Breast epithelium (tissue), 4 donors: Measurements from ENCODE around the gene SLC8A2. TPM values are rescaled to one million over a fixed set of nuclear protein-coding genes. Genes with fewer than 3 reads are reported as not detected.

ENCODE experiments used
- DNase-seq, 2 donors: peaks; one replicate each; pipeline ENCODE4 v3.0.0-alpha.2; 2019; ENCODE audit warnings: low spot score in 2 of 2
- H3K27ac ChIP-seq, 2 donors: fragments of 200-600 bp; sonication (generic) in 1 of 2; one replicate each; pipeline ENCODE4 v1.5.1; 2016 to 2019; ENCODE audit warnings: mild to moderate bottlenecking in 1 of 2
- H3K27me3 ChIP-seq, 2 donors: fragments of 200-600 bp; sonication (generic) in 1 of 2; one replicate each; pipeline versions ENCODE4 v1.5.1 to v1.6.0; 2017 to 2019; ENCODE audit warnings: control low read depth in 1 of 2, mild to moderate bottlenecking in 1 of 2
- H3K36me3 ChIP-seq: fragments of 200-600 bp; one replicate; pipeline ENCODE4 v1.5.1; 2019
- H3K4me1 ChIP-seq, 2 donors: fragments of 200-600 bp; sonication (generic); one replicate each; pipeline ENCODE4 v1.5.1; 2016 to 2019; ENCODE audit warnings: control low read depth in 1 of 2
- H3K4me3 ChIP-seq, 3 donors: fragments of 200-600 bp; sonication (generic); 1 replicate in 2 of 3; 2 replicates in 1 of 3; pipeline ENCODE4 v1.5.1; 2016 to 2019; ENCODE audit warnings: mild to moderate bottlenecking in 3 of 3, moderate library complexity in 2 of 3
- H3K9me3 ChIP-seq, 2 donors: fragments of 200-600 bp; sonication (generic) in 1 of 2; one replicate each; pipeline ENCODE4 v1.5.1; 2016 to 2019; ENCODE audit warnings: control low read depth in 1 of 2
- POLR2A ChIP-seq: fragments of 450-650 bp; IDR thresholded peaks from one replicate; pipeline ENCODE4 v1.6.1; 2016; ENCODE audit warnings: antibody characterized with exemption, mild to moderate bottlenecking, moderate library complexity
- POLR2AphosphoS5 ChIP-seq, 3 donors: sonication (generic); formaldehyde crosslinking; IDR thresholded peaks; one replicate each; pipeline ENCODE4 v1.6.1; 2017; ENCODE audit warnings: antibody characterized with exemption in 3 of 3
- intact Hi-C: fragments of 100-400 bp; cut with DNase I; formaldehyde crosslinking; loops from one replicate; pipeline ENCODE4 v1.15.1; 2023; ENCODE audit warnings: low total_unique reads
- total RNA-seq, 3 donors: library from RNA; depleted of rRNA; stranded (reverse); fragments of >200 nt; gene quantifications; one replicate each; pipeline ENCODE4 v1.1.0, GENCODE V29; 2016
- TF ChIP-seq, protein P1 (sequence below), 3 donors: fragments of 450-650 bp; IDR thresholded peaks; one replicate each; pipeline ENCODE4 v1.5.1; 2016 to 2017; ENCODE audit warnings: antibody characterized with exemption in 3 of 3, mild to moderate bottlenecking in 3 of 3, moderate library complexity in 3 of 3

Gene SLC8A2
- total RNA-seq, 3 donors from 2014 or later: under 0.01 to 0.29 TPM; not detected in 1

DNA sequence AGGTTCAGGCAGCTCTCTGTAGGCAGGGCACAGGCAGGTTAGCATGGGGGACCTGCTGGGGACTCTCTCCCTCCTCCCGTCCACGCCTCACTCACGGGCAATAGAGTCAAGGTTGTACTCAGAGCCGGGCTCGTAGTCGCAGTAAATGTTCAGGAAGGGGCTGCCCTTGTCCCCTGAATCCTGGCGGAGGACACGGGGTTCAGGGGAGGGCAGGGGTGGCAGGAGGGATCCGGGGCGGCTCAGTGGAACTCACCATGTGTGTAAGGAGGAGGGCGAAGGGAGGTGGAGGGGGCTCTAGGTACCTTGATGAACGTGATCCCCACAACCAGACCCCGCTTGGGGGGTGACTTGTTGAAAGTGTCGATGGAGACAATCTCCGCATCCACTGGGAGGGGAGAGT is 11.5 kb upstream of the SLC8A2 start:
- H3K27ac ChIP-seq: no peak overlapping the region
- DNase-seq: no peak
- H3K36me3 ChIP-seq: no peaks in the 10 kb centered on the region
- intact Hi-C loops: no loop called here
- H3K4me1 ChIP-seq: peaks cover 0 to 7% of the 10 kb centered on the region in 2 donors
- peak overlapping the region in 2 of 3 donors; percentile 58 to 84 for H3K4me3 ChIP-seq
- no peaks in the 10 kb centered on the region for H3K9me3 ChIP-seq
- TF ChIP-seq POLR2A: no peak
- H3K27me3 ChIP-seq: no peaks in the 10 kb centered on the region

DNA sequence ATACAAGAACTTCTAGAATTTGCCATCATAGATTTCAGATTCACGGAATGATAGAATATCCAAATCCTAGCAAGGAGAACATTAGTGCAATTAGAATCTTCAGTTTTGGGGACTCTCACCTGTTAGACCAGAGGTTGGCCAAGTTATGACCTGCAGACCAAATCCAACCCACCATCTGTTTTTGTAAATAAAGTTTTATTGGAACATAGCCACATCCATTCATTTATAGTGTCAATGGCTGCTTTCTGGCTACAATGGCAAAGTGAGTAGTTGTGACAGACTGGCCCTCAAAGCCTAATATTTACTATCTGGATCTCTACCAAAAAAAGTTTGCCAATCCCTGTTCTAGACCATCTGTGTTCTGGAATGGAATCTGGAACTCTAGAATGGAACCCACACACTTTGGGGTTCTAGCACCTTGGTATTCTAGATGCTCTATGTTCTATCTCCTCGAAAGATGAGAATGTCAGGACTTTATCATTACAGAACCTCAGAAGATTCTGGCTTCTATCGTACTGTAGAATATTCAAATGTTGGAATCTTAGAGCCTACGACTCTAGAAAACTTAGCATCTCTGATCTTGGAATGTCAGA is 9.9 kb upstream of the SLC8A2 start:
- no peak for TF ChIP-seq POLR2AphosphoS5 (IDR thresholded peaks at IDR 0.05)
- no peak for TF ChIP-seq POLR2A
- TF ChIP-seq, protein P1, sequence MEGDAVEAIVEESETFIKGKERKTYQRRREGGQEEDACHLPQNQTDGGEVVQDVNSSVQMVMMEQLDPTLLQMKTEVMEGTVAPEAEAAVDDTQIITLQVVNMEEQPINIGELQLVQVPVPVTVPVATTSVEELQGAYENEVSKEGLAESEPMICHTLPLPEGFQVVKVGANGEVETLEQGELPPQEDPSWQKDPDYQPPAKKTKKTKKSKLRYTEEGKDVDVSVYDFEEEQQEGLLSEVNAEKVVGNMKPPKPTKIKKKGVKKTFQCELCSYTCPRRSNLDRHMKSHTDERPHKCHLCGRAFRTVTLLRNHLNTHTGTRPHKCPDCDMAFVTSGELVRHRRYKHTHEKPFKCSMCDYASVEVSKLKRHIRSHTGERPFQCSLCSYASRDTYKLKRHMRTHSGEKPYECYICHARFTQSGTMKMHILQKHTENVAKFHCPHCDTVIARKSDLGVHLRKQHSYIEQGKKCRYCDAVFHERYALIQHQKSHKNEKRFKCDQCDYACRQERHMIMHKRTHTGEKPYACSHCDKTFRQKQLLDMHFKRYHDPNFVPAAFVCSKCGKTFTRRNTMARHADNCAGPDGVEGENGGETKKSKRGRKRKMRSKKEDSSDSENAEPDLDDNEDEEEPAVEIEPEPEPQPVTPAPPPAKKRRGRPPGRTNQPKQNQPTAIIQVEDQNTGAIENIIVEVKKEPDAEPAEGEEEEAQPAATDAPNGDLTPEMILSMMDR (IDR thresholded peaks at IDR 0.05): no peak
- Histone ChIP-seq H3K27me3 (no peaks in the 10 kb centered on the region), H3K4me3 (no peak overlapping the region), H3K27ac (no peak overlapping the region), H3K36me3 (no peaks in the 10 kb centered on the region), H3K4me1 (peaks cover 0 to 7% of the 10 kb centered on the region in 2 donors), H3K9me3 (no peaks in the 10 kb centered on the region)
- DNase-seq: no peak
- intact Hi-C loops: no loop called here

DNA sequence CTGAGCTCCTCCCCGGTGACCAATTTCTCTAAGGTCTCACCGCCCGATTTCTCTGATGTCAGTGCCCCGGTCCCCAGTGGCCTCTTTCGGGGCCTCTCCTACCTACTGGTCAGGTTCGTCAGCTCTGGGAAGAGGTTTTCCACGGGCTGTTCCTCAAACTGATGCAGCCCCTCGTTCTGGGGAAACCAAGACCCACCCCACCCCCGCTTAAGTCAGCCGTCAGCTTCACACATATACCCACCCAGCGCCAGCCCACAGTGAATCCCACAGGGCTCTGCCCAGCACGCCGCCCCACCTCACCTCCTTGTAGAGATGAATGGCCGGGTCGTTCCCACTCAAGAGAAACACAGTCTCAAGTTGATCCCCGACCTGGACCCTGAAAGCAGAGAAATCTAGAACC is 9.0 kb upstream of the SLC8A2 start:
- DNase-seq: no peak
- Histone ChIP-seq H3K36me3 (no peaks in the 10 kb centered on the region), H3K4me3 (no peak overlapping the region), H3K27me3 (no peaks in the 10 kb centered on the region), H3K4me1 (peaks cover 0 to 7% of the 10 kb centered on the region in 2 donors), H3K27ac (no peak overlapping the region), H3K9me3 (no peaks in the 10 kb centered on the region)
- no peak for TF ChIP-seq POLR2A
- TF ChIP-seq, protein P1 (IDR thresholded peaks at IDR 0.05): no peak
- no peak for TF ChIP-seq POLR2AphosphoS5 (IDR thresholded peaks at IDR 0.05)
- intact Hi-C loops: no loop called here

DNA sequence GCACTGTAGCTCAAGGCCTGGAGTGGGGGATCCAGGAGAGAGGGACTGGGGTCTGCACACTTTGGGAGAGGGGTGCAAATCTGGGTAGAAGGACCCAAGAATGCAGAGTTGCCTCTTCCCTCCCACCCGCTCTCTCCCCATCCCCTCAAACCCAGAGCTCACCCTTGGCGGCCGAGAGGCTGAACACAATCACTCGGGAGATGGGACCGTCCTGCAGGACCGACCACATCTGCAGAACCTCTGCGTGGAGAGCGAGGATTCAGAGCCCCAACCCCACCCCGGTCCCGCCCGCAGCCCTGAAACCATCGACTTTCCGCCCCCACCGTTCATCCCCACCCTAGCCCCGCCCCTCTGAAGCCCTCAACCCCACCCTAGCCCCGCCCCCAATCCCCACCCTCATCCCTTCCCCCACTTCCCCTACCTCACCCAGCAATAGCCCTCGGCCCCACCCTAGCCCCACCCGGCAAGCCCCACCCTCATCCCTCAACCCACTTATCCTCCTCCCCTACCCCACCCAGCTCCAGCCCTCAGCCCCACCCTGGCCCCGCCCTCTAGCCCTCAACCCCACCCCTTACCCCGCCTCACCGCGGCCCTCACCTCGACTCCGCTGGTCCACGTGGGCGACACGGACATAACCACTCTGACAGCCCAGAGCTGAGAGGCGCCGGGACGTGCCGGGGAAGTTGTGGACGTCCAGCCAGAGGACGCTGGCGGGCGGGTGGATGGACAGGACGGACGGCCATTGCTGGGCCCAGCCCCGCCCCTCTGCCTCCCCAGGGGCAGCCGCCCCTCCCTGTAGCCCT is 8.2 kb upstream of the SLC8A2 start:
- intact Hi-C loops: no loop called here
- peak overlapping the region in 2 of 3 donors; percentile 7 to 27 for H3K4me3 ChIP-seq
- DNase-seq: no peak

DNA sequence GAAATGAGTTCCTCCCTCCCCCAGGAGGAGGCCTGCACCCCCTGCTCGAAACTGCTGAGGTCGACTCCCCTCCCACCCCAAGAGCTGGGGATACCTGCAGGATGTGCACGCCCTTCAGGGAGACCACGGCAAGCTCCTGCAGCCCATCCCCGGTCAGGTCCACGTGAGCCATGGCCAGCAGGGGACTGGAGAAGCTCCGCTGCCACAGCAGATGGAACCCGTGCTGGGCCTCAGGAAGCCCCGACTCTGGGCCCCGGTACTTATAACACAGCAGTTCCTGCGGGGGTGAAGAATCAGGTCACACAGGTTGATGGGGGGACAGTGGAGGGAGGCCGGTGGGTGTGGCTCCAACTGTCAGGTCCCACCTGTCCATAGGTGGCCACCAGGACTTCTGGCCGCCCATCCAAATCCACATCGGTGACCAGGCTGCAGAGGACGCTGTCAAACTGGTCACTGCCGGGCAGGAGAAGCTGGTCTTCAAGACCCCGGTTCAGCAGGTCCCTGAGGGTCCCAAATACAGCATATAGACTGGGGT is 4.8 kb upstream of the SLC8A2 start:
- Histone ChIP-seq H3K27me3 (peaks cover 0 to 23% of the 10 kb centered on the region in 2 donors), H3K36me3 (no peaks in the 10 kb centered on the region), H3K4me1 (peaks cover 0 to 8% of the 10 kb centered on the region in 2 donors), H3K27ac (no peak overlapping the region), H3K9me3 (no peaks in the 10 kb centered on the region), H3K4me3 (no peak overlapping the region)
- intact Hi-C loops: no loop called here
- TF ChIP-seq POLR2A: no peak
- TF ChIP-seq POLR2AphosphoS5 (IDR thresholded peaks at IDR 0.05): no peak
- TF ChIP-seq, protein P1 (IDR thresholded peaks at IDR 0.05): no peak
- DNase-seq: no peak

More for the DNA sequence above, 8.2 kb upstream of the SLC8A2 start:
- Histone ChIP-seq H3K27me3 (no peaks in the 10 kb centered on the region), H3K36me3 (no peaks in the 10 kb centered on the region), H3K9me3 (no peaks in the 10 kb centered on the region), H3K4me1 (peaks cover 0 to 7% of the 10 kb centered on the region in 2 donors), H3K27ac (no peak overlapping the region)
- TF ChIP-seq, protein P1 (IDR thresholded peaks at IDR 0.05): no peak
- TF ChIP-seq POLR2A: no peak
- no peak for TF ChIP-seq POLR2AphosphoS5 (IDR thresholded peaks at IDR 0.05)
